GM12878 (cell line): ENCODE data around the gene GRIK5. TPM values are rescaled to one million over a fixed set of nuclear protein-coding genes. Genes with fewer than 3 reads are reported as not detected.
A peak's percentile ranks its signal among the peaks of the same experiment; 100 is the strongest.

ENCODE experiments used
- BCL11A ChIP-seq: IDR thresholded peaks from 2 replicates; pipeline ENCODE4 v1.6.1; 2011; ENCODE audit warnings: low read depth, low read length
- BMI1 ChIP-seq: fragments of 450-650 bp; IDR thresholded peaks from 2 replicates; pipeline ENCODE4 v1.6.1; 2016; ENCODE audit warnings: mild to moderate bottlenecking, moderate library complexity, borderline replicate concordance
- CEBPB ChIP-seq, 2 experiments: fragments of 150-350 bp in 1 of 2; IDR thresholded peaks; 2 replicates each; pipeline ENCODE4 v1.6.1; 2012 to 2014; ENCODE audit warnings: low read depth in 2 of 2, low read length in 2 of 2, borderline replicate concordance in 1 of 2, inconsistent platforms in 1 of 2
- IRF4 ChIP-seq: IDR thresholded peaks from 2 replicates; pipeline ENCODE4 v1.6.1; 2011; ENCODE audit warnings: low read depth, low read length
- KLF5 ChIP-seq: fragments of 450-650 bp; IDR thresholded peaks from 2 replicates; pipeline ENCODE4 v1.6.1; 2014; ENCODE audit warnings: mild to moderate bottlenecking; ENCODE audit not compliant: partially characterized antibody
- MYC ChIP-seq: IDR thresholded peaks from 2 replicates; pipeline ENCODE4 v1.6.1; 2011; ENCODE audit warnings: mild to moderate bottlenecking, low read length, moderate library complexity, inconsistent platforms; ENCODE audit not compliant: insufficient read depth, insufficient replicate concordance, insufficient read length, severe bottlenecking
- POU2F2 ChIP-seq: IDR thresholded peaks from 3 replicates; pipeline ENCODE4 v1.6.1; 2011; ENCODE audit warnings: low read depth, mild to moderate bottlenecking, low read length, borderline replicate concordance
- PRDM15 ChIP-seq: fragments of 450-650 bp; formaldehyde crosslinking; IDR thresholded peaks from 2 replicates; pipeline ENCODE4 v1.4.0; 2020; ENCODE audit warnings: mild to moderate bottlenecking, moderate library complexity
- RELA ChIP-seq: fragments of 450-650 bp; IDR thresholded peaks from 2 replicates; pipeline ENCODE4 v1.8.0; 2014; ENCODE audit warnings: borderline replicate concordance; ENCODE audit not compliant: partially characterized antibody
- RFX5 ChIP-seq: IDR thresholded peaks from 2 replicates; pipeline ENCODE4 v1.6.1; 2011; ENCODE audit warnings: low read depth, low read length, improper control_type of control experiment
- SKIL ChIP-seq: fragments of 450-650 bp; IDR thresholded peaks from 2 replicates; pipeline ENCODE4 v1.6.1; 2017; ENCODE audit warnings: mild to moderate bottlenecking, low read depth, inconsistent platforms; ENCODE audit not compliant: poor library complexity, severe bottlenecking
- SP1 ChIP-seq: IDR thresholded peaks from one replicate; pipeline ENCODE4 v1.6.1; 2011; ENCODE audit warnings: low read depth, low read length
- SUPT20H ChIP-seq: IDR thresholded peaks from 2 replicates; pipeline ENCODE4 v1.6.1; 2011; ENCODE audit warnings: low read depth, mild to moderate bottlenecking, low read length, moderate library complexity, borderline replicate concordance; ENCODE audit not compliant: control insufficient read depth
- TARDBP ChIP-seq: IDR thresholded peaks from 2 replicates; pipeline ENCODE4 v1.6.1; 2016; ENCODE audit warnings: borderline replicate concordance
- TCF7 ChIP-seq: IDR thresholded peaks from 2 replicates; pipeline ENCODE4 v1.6.1; 2014; ENCODE audit warnings: antibody characterized with exemption, borderline replicate concordance
- USF2 ChIP-seq: IDR thresholded peaks from 2 replicates; pipeline ENCODE4 v1.6.1; 2011; ENCODE audit warnings: low read depth, low read length, improper control_type of control experiment, borderline replicate concordance
- WRNIP1 ChIP-seq: IDR thresholded peaks from 2 replicates; pipeline ENCODE4 v1.6.1; 2011; ENCODE audit warnings: low read depth, low read length, improper control_type of control experiment, borderline replicate concordance
- ZBTB33 ChIP-seq: fragments of 450-650 bp; IDR thresholded peaks from 2 replicates; pipeline ENCODE4 v1.6.1; 2017; ENCODE audit warnings: mild to moderate bottlenecking
- ZNF622 ChIP-seq: fragments of 450-650 bp; IDR thresholded peaks from 2 replicates; pipeline ENCODE4 v1.6.1; 2017; ENCODE audit warnings: mild to moderate bottlenecking, inconsistent platforms
- polyA plus RNA-seq, 11 experiments: library from polyadenylated mRNA; depleted of rRNA in 4 of 11; unstranded in 6 of 11; stranded (reverse) in 5 of 11; fragments of >200 nt; fragmentation: Nextera tagmentation in 4 of 11; fragmentation: Illumina TruSeq in 1 of 11; extraction: Ambion mirVana in 4 of 11; extraction: Trizol in 1 of 11; gene quantifications; 1 replicate in 1 of 11; 2 replicates in 10 of 11; pipeline versions ENCODE4 v1.2.1 to v1.2.3, GENCODE V29; 2011 to 2016; ENCODE audit warnings: inconsistent platforms in 2 of 11, missing spikeins in 2 of 11, low read depth in 1 of 11
- total RNA-seq, 4 experiments: library from RNA; depleted of rRNA in 3 of 4; stranded (reverse); fragments of >200 nt in 3 of 4; fragmentation: Illumina TruSeq in 1 of 4; extraction: Trizol in 1 of 4; gene quantifications; 2 replicates each; pipeline versions ENCODE4 v1.2.1 to v1.2.3, GENCODE V29; 2013 to 2021
- TF ChIP-seq, protein P1 (sequence below): IDR thresholded peaks from 2 replicates; pipeline ENCODE4 v1.6.1; 2011; ENCODE audit warnings: low read depth, mild to moderate bottlenecking, low read length, moderate library complexity, borderline replicate concordance; ENCODE audit errors: extremely low read depth

The GRIK5 gene
- total and polyA plus RNA-seq, 10 of the 15 experiments (the other 5 are each of a cell fraction or from before 2014, with no cell fraction given): 0.03 to 0.23 (median 0.07) TPM; not detected in 3

DNA sequence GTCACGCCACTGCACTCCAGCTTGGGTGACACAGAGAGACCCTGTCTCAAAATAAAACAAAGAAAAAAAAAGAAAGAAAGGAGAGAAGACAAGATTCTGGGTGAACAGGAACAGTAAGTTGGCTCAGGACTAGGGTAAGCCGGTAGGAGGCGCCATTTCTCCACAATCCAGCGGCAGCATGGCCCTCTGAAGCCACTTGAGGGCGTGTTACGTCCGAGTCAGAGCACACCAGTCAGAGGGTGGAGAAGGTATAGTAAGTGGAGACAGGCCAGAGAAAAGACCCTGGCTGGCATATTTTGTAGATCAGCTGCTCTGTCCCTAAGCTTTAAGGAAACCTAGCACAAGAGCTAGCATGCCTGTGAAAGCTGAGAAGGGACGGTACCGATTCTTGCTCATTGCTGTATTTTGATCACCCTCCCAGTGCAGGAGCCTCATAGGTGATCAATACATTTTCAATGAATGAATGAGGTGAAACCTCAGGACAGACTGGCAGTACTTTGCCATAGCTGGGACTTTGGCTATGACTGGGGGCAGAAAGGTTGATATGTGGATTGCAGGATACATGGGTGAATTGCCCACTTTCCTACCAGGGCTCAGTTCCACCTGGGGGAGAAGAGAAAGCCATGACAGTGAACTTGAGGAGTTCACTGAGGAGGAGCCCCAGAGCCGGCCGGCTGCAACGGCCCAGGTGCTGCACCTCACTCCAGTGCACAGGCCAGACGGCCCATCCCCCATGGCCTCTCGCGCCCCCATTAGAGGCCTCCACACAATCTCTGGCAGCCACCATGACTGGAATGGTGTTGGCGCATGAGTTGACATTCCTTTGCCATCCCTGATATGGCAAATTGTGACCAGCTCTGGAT, 38.8 kb upstream of the GRIK5 start (continued):
- no peak for TF ChIP-seq USF2
- no peak for TF ChIP-seq MYC
- no peak for TF ChIP-seq RFX5
- peak; percentile 71 for TF ChIP-seq IRF4
- TF ChIP-seq KLF5: no peak
- TF ChIP-seq SUPT20H: no peak
- no peak for TF ChIP-seq BCL11A
- TF ChIP-seq TCF7: no peak
- TF ChIP-seq, protein P1, sequence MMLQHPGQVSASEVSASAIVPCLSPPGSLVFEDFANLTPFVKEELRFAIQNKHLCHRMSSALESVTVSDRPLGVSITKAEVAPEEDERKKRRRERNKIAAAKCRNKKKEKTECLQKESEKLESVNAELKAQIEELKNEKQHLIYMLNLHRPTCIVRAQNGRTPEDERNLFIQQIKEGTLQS: peak; percentile 73; the same call in 1 of the 2 replicates
- no peak for TF ChIP-seq PRDM15 (CRISPR knock-in tag)
- TF ChIP-seq ZNF622: no peak
- peak; percentile 86 for TF ChIP-seq POU2F2
- TF ChIP-seq CEBPB (IDR thresholded peaks at IDR 0.05; ENCODE audit: borderline replicate concordance in 1 of 2, low read depth in 2 of 2, low read length in 2 of 2): no peak
- no peak for TF ChIP-seq ZBTB33
- TF ChIP-seq TARDBP: no peak
- TF ChIP-seq RELA: peak; percentile 39
- no peak for TF ChIP-seq BMI1
- peak; percentile 65 for TF ChIP-seq SKIL
- TF ChIP-seq SP1: no peak
- TF ChIP-seq WRNIP1: peak; percentile 96; the same call in 1 of the 2 replicates
